HCT116 (cell line): ENCODE results near the gene DGKB. TPM values are rescaled to one million over a fixed set of nuclear protein-coding genes. Genes with fewer than 3 reads are reported as not detected.

Experiments used
- ATAC-seq: fragments of 200-7000 bp; cut with Tn5 transposase; 2 replicates; pipeline ENCODE4 v1.9.1; 2020; ENCODE audit warnings: mild to moderate bottlenecking, moderate library complexity
- BruUV-seq: library from RNA; stranded (reverse); fragments of 400-500 nt; replicated peaks from 2 replicates; lab custom pipeline; 2021; lab: Mats Ljungman, UMichigan
- CTCF ChIA-PET: fragments of 300-600 bp; sonication (Branson Sonifier 250); formaldehyde crosslinking; loops from one replicate; lab custom pipeline; 2021; ENCODE audit warnings: antibody characterized with exemption; lab: Charles Lee
- POLR2A ChIA-PET: fragments of 300-600, 350-600 bp; sonication (Branson Sonifier 250); formaldehyde crosslinking; loops from one replicate; lab custom pipeline; 2021; ENCODE audit warnings: antibody characterized with exemption; lab: Charles Lee
- RAD21 ChIA-PET, 2 experiments: fragments of 300-600 bp; sonication (Branson Sonifier 250); formaldehyde crosslinking; loops; one replicate each; lab custom pipeline; 2023; ENCODE audit warnings: low total read pairs in 2 of 2; ENCODE audit not compliant: uncharacterized antibody in 2 of 2, unreplicated experiment in 2 of 2, low non-redundant PET in 1 of 2; lab: Charles Lee
- DNase-seq: peaks from one replicate; pipeline ENCODE4 v3.0.0-alpha.2; 2010; ENCODE audit warnings: low read depth, low spot score
- H2AFZ ChIP-seq: fragments of 200-600 bp; shearing (Covaris generic), sonication (generic); 2 replicates; pipeline ENCODE4 v1.6.1; 2017; ENCODE audit warnings: low read depth, mixed run types, mixed read lengths, antibody characterized with exemption, low read length; ENCODE audit not compliant: poor library complexity, severe bottlenecking
- H3K27ac ChIP-seq: 2 replicates; pipeline ENCODE4 v1.5.1; 2012; ENCODE audit warnings: low read depth, low read length
- H3K27me3 ChIP-seq: fragments of 200-600 bp; sonication (generic); 2 replicates; pipeline ENCODE4 v1.6.1; 2016; ENCODE audit warnings: mixed run types, low read length, mixed read lengths; ENCODE audit not compliant: insufficient read depth
- H3K36me3 ChIP-seq, 2 experiments: fragments of 200-500 bp in 1 of 2; fragments of 200-600 bp in 1 of 2; sonication (Bioruptor generic) in 1 of 2; sonication (generic) in 1 of 2; 2 replicates each; pipeline versions ENCODE4 v1.5.1 to v1.6.1; 2014 to 2016; ENCODE audit warnings: low read length in 2 of 2, inconsistent platforms in 1 of 2, mixed read lengths in 1 of 2, mixed run types in 1 of 2; ENCODE audit not compliant: insufficient read depth in 2 of 2, control insufficient read depth in 1 of 2
- H3K4me1 ChIP-seq, 2 experiments: fragments of 200-600 bp in 1 of 2; sonication (generic) in 1 of 2; 2 replicates each; pipeline versions ENCODE4 v1.5.1 to v1.6.1; 2012 to 2017; ENCODE audit warnings: low read length in 2 of 2, inconsistent platforms in 1 of 2, mild to moderate bottlenecking in 1 of 2, mixed read lengths in 1 of 2, mixed run types in 1 of 2, moderate library complexity in 1 of 2; ENCODE audit not compliant: insufficient read depth in 2 of 2, control insufficient read depth in 1 of 2
- H3K4me2 ChIP-seq: fragments of 200-600 bp; sonication (generic); 2 replicates; pipeline ENCODE4 v1.6.1; 2017; ENCODE audit warnings: mixed run types, low read length, mixed read lengths
- H3K4me3 ChIP-seq, 2 experiments: fragments of 200-600 bp in 1 of 2; sonication (generic) in 1 of 2; replicated peaks in 1 of 2; 2 replicates each; pipeline ENCODE4 v1.5.1; 2011 to 2016; ENCODE audit warnings: low read length in 2 of 2, control low read depth in 1 of 2, low read depth in 1 of 2, mild to moderate bottlenecking in 1 of 2, mixed read lengths in 1 of 2, mixed run types in 1 of 2
- H3K79me2 ChIP-seq: fragments of 200-600 bp; sonication (generic); 2 replicates; pipeline ENCODE4 v1.6.1; 2017; ENCODE audit warnings: mild to moderate bottlenecking, mixed run types, low read length, moderate library complexity, mixed read lengths; ENCODE audit not compliant: insufficient read depth
- H3K9ac ChIP-seq: fragments of 200-600 bp; sonication (generic); 2 replicates; pipeline ENCODE4 v1.6.1; 2016; ENCODE audit warnings: low read length, mixed read lengths
- H3K9me2 ChIP-seq: fragments of 200-600 bp; sonication (generic), shearing (Covaris generic); 2 replicates; pipeline ENCODE4 v1.6.1; 2017; ENCODE audit warnings: mixed run types, mild to moderate bottlenecking, moderate library complexity; ENCODE audit not compliant: insufficient read depth
- H3K9me3 ChIP-seq, 2 experiments: fragments of 200-500 bp in 1 of 2; fragments of 200-600 bp in 1 of 2; sonication (Bioruptor generic) in 1 of 2; sonication (generic) in 1 of 2; 2 replicates each; pipeline ENCODE4 v1.6.1; 2014 to 2017; ENCODE audit warnings: low read length in 2 of 2, mixed read lengths in 2 of 2, inconsistent platforms in 1 of 2, low read depth in 1 of 2, mild to moderate bottlenecking in 1 of 2, mixed run types in 1 of 2, moderate library complexity in 1 of 2; ENCODE audit not compliant: control insufficient read depth in 1 of 2, insufficient read depth in 1 of 2
- H4K20me1 ChIP-seq: fragments of 200-600 bp; sonication (generic), shearing (Covaris generic); 2 replicates; pipeline ENCODE4 v1.6.1; 2017; ENCODE audit warnings: mixed run types, mild to moderate bottlenecking, moderate library complexity; ENCODE audit not compliant: insufficient read depth
- ATF3 ChIP-seq: IDR thresholded peaks from 2 replicates; pipeline ENCODE4 v1.6.1; 2012
- CBX3 ChIP-seq: IDR thresholded peaks from 2 replicates; pipeline ENCODE4 v1.6.1; 2012; ENCODE audit warnings: low read depth
- CEBPB ChIP-seq: IDR thresholded peaks from 2 replicates; pipeline ENCODE4 v1.6.1; 2012; ENCODE audit warnings: low read depth
- CTCF ChIP-seq, 3 experiments: fragments of 200-600 bp in 1 of 3; sonication (generic) in 1 of 3; IDR thresholded peaks in 2 of 3; conservative IDR thresholded peaks in 1 of 3; 2 replicates each; pipeline ENCODE4 v1.5.1; 2012 to 2017; ENCODE audit warnings: low read depth in 2 of 3, low read length in 2 of 3, antibody characterized with exemption in 1 of 3, borderline replicate concordance in 1 of 3, control low read depth in 1 of 3, mild to moderate bottlenecking in 1 of 3, mixed read lengths in 1 of 3, mixed run types in 1 of 3, moderate library complexity in 1 of 3; ENCODE audit not compliant: insufficient read depth in 1 of 3
- ELF1 ChIP-seq: IDR thresholded peaks from 2 replicates; pipeline ENCODE4 v1.6.1; 2012; ENCODE audit warnings: low read depth, borderline replicate concordance
- EZH2 ChIP-seq: fragments of 200-600 bp; sonication (generic); IDR thresholded peaks from 2 replicates; pipeline ENCODE4 v1.6.1; 2017; ENCODE audit warnings: antibody characterized with exemption, mixed run types
- FOSL1 ChIP-seq: IDR thresholded peaks from 2 replicates; pipeline ENCODE4 v1.6.1; 2012; ENCODE audit warnings: low read depth
- JUND ChIP-seq: IDR thresholded peaks from 2 replicates; pipeline ENCODE4 v1.6.1; 2012
- POLR2AphosphoS5 ChIP-seq: IDR thresholded peaks from 2 replicates; pipeline ENCODE4 v1.6.1; 2011; ENCODE audit warnings: mild to moderate bottlenecking, low read depth, low read length, moderate library complexity
- SIN3A ChIP-seq: IDR thresholded peaks from 2 replicates; pipeline ENCODE4 v1.6.1; 2012; ENCODE audit warnings: low read depth
- SRF ChIP-seq: IDR thresholded peaks from 2 replicates; pipeline ENCODE4 v1.6.1; 2012; ENCODE audit warnings: low read depth
- TCF7L2 ChIP-seq: IDR thresholded peaks from 2 replicates; pipeline ENCODE4 v1.7.0; 2011; ENCODE audit warnings: borderline replicate concordance, inconsistent platforms; ENCODE audit not compliant: insufficient read depth, insufficient read length; ENCODE audit errors: extremely low read depth
- YY1 ChIP-seq: IDR thresholded peaks from 2 replicates; pipeline ENCODE4 v1.6.1; 2011; ENCODE audit warnings: low read length, low read depth, moderate library complexity, mild to moderate bottlenecking; ENCODE audit not compliant: insufficient replicate concordance; ENCODE audit errors: extremely low read depth
- ZBTB33 ChIP-seq: IDR thresholded peaks from 2 replicates; pipeline ENCODE4 v1.6.1; 2011; ENCODE audit warnings: mild to moderate bottlenecking, low read length, moderate library complexity; ENCODE audit not compliant: insufficient replicate concordance; ENCODE audit errors: extremely low read depth
- ZNF274 ChIP-seq: fragments of 200-500 bp; sonication (Bioruptor generic); IDR thresholded peaks from 2 replicates; pipeline ENCODE4 v1.6.1; 2014; ENCODE audit warnings: mild to moderate bottlenecking, low read depth, low read length, inconsistent platforms
- intact Hi-C: fragments of 100-400 bp; cut with micrococcal nuclease; formaldehyde crosslinking; loops from 2 replicates; pipeline ENCODE4 v1.10.0; 2022
- total RNA-seq: library from RNA; stranded (reverse); gene quantifications from one replicate; pipeline ENCODE4 v1.2.1, GENCODE V29; 2021; ENCODE audit not compliant: unreplicated experiment

The DGKB gene
- total RNA-seq, 1 experiment from 2014 or later = 0.05 TPM

DNA sequence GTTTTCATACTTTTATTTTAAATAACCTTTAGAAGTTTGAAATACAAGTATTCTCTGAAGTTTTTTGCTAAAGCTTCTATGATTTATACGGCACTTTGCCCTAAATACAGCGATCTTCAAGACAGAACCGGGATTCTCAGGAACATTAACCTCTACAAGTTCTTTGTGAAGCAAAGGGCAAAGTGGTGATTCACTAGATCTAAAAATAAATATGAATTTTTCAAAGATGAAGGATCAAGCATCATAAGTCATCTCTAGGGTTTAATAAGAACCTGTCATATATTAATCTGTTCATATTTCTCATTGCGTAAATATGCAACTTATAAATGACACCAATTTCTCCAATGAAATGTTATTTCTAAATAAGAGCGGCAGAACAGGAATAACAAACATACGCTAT, 30.7 kb downstream of the DGKB start:
- H3K4me1 ChIP-seq = no peaks in the 10 kb centered on the region
- TF ChIP-seq YY1 = no peak
- no peak for TF ChIP-seq CBX3
- no peak for TF ChIP-seq TCF7L2
- no peak for TF ChIP-seq EZH2
- no peak for TF ChIP-seq CTCF (IDR thresholded peaks at IDR 0.05 in 2 of 3, conservative IDR thresholded peaks at IDR 0.05 in 1 of 3; ENCODE audit: borderline replicate concordance in 1 of 3, insufficient read depth in 1 of 3, low read depth in 2 of 3, low read length in 2 of 3)
- no peak for TF ChIP-seq FOSL1
- TF ChIP-seq JUND = no peak
- TF ChIP-seq ELF1 = no peak
- TF ChIP-seq ATF3 = no peak
- no peak for TF ChIP-seq SRF
- TF ChIP-seq CEBPB = no peak
- no peak for TF ChIP-seq ZBTB33
- TF ChIP-seq SIN3A = no peak
- TF ChIP-seq ZNF274 = no peak
- TF ChIP-seq POLR2AphosphoS5 = no peak
- TF ChIP-seq, all 23 proteins: peak for 0
- Histone ChIP-seq H3K4me2 (no peak overlapping the region), H3K9ac (no peak overlapping the region), H3K4me3 (no peak overlapping the region), H3K27me3 (no peaks in the 10 kb centered on the region), H3K79me2 (no peaks in the 10 kb centered on the region), H3K36me3 (no peaks in the 10 kb centered on the region), H3K27ac (no peak overlapping the region), H4K20me1 (no peaks in the 10 kb centered on the region), H2AFZ (no peak overlapping the region), H3K9me3 (no peaks in the 10 kb centered on the region), H3K9me2 (no peaks in the 10 kb centered on the region)
- POLR2A ChIA-PET = no interaction called here
- CTCF ChIA-PET = no interaction called here
- RAD21 ChIA-PET = no interaction called here
- intact Hi-C loops = no loop called here
- ATAC-seq (no peak), DNase-seq (no peak)
- BruUV-seq = no TSS peak
